Endothelial cell of umbilical vein (primary cell): ENCODE measurements around the gene DND1.

ENCODE experiments used
- CTCF ChIP-seq, 2 donors: IDR thresholded peaks; 1 replicate in 1 of 2; 2 replicates in 1 of 2; pipeline ENCODE4 v1.5.1; 2011; ENCODE audit warnings: low read length in 2 of 2, mild to moderate bottlenecking in 2 of 2, moderate library complexity in 2 of 2, control low read depth in 1 of 2, inconsistent platforms in 1 of 2, low read depth in 1 of 2; ENCODE audit not compliant: insufficient read depth in 1 of 2; ENCODE audit errors: extremely low read depth in 1 of 2
- EZH2 ChIP-seq: IDR thresholded peaks from 2 replicates; pipeline ENCODE4 v1.6.1; 2012; ENCODE audit warnings: borderline replicate concordance, low read depth, mild to moderate bottlenecking, moderate library complexity, low read length, inconsistent platforms; ENCODE audit not compliant: severe bottlenecking
- POLR2A ChIP-seq: IDR thresholded peaks from 2 replicates; pipeline ENCODE4 v1.6.1; 2012; ENCODE audit warnings: low read depth, mild to moderate bottlenecking, control low read depth, low read length

DNA sequence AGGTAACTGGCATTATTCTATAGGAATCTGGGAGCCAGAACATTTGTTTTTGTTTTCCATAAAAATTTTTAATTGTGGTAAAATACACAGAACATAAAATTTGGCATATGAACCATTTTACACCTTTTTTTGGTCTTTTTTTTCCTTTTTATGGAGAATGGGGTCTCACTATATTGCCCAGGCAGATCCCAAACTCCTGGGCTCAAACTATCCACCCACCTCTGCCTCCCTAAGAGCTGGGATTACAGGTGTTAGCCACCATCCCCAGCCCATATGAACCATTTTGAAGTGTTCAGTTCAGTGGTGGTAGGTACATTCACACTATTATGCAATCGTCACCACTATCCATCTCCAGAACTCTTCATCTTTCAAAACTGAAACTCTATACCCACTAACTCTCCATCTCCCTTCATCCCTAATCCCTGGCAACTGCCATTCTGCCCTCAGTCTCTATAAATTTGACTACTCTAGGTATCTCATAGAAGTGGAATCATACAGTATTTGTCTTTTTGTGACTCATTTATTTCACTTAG lies 40.3 kb upstream of the DND1 start:
- no peak for TF ChIP-seq CTCF (IDR thresholded peaks at IDR 0.05; ENCODE audit: extremely low read depth in 1 of 2, insufficient read depth in 1 of 2, low read depth in 1 of 2, low read length in 2 of 2)
- no peak for TF ChIP-seq POLR2A
- TF ChIP-seq EZH2 = no peak
